GM19452 (cell line): ENCODE results near the gene DNAI2.

Experiments used
- ATAC-seq: cut with Tn5 transposase; IDR thresholded peaks from one replicate; pipeline ENCODE4 v1.9.1; 2021; ENCODE audit not compliant: unreplicated experiment

The DNAI2 gene

GRCh38 chr17:74274060-74274708 lies at the start of gene DNAI2:
Gene DNAI2, plus strand, starts transcription at chr17:74274234. Its CDS starts 7,584 bp downstream, at chr17:74281818.
- no peak for ATAC-seq

DNA sequence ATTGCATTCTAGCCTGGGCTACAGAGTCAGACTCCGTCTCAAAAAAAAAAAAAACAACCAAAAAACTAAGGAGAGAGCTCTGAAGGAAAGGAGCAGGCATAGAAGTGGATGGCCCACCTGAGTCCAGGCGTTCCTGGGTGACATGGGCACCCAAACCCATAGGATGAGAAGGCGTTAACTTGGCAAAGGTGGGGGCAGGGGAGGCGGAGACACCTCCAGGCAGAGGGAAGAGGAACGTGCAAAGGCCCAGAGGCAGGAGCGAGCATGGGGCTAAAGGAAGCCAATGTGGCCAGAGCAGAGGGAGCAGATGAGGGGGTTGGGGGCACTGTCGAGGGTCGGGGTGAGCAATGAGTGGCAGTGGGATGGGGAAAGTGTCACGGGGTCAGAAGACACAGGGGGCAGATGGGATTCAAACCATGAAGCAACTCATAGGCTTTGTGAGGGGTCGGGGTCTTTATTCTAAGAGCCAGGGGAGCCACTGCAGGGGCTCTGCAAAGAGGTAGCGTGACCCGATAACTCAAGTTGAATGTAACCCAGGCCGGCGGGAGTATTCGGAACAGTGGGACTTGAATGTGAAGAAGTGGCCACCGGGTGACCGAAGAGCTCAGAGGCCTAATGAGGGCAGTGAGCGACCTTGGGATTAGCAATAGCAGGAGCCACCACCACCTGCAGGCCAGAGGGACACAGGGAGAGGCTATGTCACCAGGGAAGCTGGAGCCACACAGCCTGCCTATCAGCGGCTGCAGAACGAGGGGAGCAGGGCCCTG lies 48.9 kb upstream of the DNAI2 start:
- no peak for ATAC-seq

GRCh38 chr17:74226252-74226651 lies 47.8 kb upstream of the DNAI2 start:
- no peak for ATAC-seq

DNA sequence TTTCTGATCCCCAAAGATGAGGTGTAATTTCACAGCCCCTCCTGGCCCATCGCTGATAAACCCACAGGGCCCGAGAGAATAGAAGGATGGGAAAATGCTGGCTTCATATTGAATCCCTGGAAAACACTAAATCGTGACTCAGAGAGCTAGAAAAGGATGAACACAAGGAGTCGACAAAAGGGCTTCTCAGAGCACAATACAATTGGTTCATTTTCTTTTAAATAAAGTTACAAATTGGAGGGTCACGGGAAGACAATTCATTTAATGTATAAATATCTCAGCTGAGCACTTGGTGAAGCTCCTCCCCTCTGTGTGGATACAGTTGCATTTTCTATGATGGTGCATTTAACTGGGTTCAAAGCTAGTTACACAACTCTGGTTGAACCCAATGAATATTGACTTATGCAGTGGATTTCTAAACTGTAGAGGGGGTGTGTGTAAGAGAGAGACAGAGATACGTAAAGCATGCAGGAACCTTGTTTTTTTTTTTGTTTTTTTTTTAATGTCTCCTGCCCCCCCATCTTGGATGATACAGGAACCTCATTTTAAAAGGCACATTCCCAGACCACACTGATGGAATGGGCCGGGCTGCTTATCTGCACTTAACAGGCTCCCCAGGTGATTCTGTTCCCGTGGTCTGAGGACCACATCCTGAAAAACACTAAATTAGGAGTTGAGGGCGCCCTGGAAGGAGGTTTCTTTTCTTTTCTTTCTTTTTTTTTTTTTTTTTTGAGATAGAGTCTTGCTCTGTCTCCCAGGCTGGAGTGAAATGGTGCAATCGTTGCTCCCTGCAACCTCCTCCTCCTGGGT lies 46.6 kb upstream of the DNAI2 start:
- ATAC-seq = no peak

DNA sequence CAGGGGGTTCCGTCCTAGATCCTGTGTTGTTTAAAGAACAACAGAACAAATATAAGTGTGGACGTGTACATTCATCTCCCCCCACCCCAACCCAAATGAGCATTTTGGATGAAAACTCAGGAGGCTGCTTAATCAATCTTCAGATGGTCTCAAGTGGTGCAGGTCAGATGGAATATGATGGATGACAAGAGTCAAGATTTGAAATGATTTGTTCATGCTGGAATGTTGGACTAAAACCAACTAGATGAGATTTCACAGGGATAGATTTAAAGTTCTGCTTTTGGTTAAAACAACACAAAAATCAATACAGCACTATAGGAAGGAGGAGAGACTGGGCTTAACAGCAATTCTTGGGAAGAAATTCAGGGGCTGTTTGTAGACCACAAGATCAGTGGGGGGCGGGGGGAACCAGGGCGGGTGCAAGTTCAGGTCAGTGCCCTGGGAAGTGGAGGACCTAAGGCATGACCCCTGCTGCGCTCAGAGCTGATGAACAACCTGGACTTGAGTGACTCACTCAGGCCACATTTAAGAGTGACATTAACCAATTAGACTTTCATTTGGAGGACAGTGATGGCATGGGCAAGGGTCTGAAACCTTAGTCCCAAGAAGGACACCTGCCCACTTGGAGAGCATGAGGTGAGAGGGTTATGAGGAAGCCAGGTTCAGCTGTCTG lies 45.6 kb upstream of the DNAI2 start:
- ATAC-seq = no peak

DNA sequence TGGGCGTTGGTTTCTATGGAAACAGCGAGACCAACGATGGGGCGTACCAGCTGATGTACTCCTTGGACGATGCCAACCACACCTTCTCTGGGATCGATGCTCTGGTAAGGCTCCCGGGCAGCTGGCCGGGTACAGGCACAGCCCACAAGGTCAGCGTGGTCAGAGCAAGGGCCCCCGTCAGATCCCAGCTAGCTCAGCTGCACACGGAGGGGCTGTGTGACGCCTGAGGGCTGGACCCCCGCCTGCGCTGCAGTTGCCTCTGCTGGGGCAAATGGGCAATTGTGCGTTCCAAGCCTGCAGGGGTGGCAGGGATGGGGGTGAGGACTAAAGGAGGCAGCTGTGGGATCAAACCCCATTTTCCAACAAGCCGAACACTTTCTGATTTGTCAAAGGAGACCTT lies 43.1 kb upstream of the DNAI2 start:
- ATAC-seq = no peak

DNA sequence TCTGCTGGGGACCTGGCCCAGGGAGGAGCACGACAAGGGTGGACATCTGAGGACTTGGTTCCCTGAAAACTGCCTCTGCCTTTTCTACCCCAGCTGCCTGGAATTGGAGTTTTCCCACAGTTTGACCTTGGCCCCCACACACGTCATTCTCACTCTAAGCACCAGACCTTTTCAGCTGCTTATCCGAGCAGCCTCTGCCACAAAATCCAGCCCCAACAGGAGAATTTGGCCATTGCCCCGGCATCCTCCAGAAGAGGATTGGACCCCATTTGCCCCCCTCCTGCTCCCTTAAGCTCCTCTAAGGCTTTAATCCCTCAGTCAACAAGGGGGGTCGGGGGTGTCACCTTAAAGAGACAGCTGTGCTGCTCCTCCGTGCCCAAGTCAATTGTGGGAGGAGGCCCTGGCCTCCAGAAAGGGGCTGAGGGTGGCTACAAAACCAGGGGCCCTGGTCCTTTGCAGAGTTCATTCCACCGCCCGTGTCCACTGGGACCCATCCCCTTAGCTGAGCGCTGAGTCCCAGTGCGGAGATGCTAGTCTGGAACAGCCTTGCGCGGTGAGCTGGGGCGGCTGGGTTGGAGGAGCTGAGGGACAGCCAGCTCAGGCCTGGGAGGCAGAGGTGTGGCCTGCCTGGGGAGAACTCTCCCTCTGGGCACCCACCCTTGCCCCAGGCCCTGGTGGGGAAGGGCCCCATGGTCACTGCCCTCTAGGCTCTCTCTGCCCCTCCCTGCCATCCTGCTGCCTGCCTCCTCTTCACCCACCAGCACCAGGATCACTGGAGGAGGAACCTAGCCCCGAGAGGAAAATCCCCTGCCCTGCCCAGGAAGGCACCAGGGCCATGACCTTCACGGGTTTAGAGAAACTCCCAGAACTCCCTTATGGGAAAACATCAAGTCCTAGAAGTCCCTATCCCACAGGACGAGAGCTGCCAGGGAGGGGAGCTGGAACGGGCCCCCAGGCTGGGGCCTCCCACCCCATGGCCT lies 41.8 kb upstream of the DNAI2 start:
- ATAC-seq = no peak

GRCh38 chr17:74233937-74234336 lies 40.1 kb upstream of the DNAI2 start:
- ATAC-seq = no peak

DNA sequence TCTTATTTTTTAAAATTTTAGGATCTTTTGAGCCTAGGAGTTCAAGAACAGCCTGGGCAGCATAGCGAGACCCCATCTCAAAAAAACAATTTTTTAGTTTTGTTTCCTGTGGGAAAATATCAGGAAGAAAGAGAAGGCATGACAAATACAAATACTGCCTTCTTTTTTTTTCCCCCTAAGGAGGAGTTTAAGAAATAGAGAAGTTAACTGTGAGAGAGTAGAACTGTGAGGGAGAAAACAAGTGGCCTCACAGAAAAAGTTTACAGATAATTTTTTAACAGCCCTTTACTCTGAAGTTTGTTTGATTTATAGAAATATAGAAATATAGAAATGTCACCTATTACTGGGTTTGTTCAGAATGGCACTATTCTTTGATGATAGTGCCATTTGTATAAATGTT lies 39.5 kb upstream of the DNAI2 start:
- ATAC-seq = no peak

DNA sequence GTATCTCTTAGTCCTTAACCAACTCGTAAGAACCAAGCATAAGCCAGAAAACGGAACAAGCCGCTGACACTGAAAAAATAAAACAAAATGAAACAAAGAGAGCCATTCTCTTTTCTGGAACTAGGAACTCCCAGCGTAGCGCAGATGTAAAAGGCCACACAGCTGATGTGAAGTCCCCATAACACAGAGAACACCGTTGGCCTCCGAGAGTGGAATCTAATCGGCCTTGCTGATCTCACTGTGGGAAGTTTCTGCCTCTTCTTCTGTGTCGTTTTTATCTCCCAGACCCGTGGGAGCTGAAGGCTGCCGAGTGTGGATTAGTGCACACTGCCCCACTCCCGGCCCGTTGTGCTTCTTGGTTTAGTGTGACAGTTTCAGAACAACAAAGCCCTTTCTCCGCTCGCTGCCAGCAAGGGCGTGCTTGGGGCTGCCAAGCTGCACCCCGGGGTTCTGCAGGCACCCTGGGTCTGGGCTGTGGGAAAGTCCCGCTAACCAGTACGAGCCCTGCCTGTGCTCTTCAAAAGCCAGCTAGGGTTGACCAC lies 38.9 kb upstream of the DNAI2 start:
- no peak for ATAC-seq

DNA sequence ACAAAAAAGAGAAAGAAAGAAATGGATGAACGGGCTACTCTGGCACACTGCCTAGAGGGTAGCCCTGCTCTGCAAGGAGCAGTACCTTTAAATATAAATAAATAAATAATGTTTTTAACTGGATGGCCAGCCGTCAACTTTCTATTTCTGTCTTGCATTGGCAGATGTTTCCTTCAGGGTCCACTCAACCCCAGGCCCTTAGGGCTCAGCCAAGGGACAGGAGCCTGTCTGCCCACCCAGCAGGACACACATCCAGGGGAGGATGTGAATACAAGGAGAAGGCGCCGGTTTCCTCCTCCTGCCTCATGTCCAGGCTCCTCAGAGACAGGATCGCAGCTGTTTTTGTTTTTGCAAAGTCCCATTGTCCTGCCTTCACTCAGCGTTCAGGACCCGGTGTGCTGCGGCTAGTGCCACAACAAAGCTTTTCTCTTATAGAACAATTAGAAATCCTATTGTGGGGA lies 38.1 kb upstream of the DNAI2 start:
- ATAC-seq = no peak

- ATAC-seq = no peak
Observed at GRCh38 chr17:74237321-74237720, 36.7 kb upstream of the DNAI2 start.

DNA sequence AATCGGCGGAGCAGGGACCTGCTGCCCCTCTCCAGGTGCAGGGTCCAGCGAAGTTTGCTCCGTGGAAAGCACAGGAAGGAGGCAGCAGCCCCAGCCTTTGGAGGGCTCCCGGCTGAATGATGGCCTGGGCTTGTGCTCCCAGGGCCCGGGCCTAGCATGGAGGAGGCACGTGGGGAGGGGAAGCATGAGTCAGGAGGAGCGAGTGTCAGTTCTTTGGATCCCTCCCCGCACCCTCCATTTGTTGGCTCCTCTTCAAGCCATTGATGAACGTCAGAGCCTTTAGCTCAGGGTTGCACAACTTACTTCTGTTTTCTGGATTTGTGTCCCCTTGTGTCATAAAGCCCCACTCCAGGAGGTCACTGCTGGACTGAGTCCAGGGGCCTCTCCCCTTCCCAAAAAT lies 34.9 kb upstream of the DNAI2 start:
- no peak for ATAC-seq

DNA sequence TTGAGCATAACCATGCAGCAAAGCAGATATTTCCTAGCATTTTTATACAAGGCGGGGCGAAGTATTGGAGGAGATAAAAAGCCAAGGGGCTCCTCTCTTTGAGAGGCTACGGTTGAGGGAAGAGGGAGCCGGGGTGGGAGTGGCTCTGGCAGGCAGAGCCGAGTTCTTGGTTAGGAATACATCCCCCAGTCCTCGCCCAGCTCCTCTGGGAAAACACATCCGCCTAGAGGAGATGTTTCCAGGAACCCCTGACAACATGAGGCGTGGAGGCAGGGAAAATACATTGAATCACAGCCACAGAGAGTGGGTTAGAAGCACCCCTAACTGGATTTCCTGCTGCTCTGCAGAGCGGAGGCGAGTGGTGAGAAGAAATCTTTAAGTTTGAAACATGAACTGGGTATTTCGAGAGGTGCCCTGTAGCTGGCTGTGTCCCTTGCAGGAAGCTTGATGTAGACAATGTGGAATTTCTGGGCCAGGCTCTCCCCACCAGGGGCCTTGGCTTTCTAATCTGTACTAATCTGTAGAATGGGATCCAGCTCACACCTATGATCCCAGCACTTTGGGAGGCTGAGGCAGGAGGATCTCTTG lies 33.3 kb upstream of the DNAI2 start:
- no peak for ATAC-seq

GRCh38 chr17:74241431-74241830 lies 32.6 kb upstream of the DNAI2 start:
- no peak for ATAC-seq

- ATAC-seq = no peak
Observed at GRCh38 chr17:74241847-74242246, 32.2 kb upstream of the DNAI2 start.

- no peak for ATAC-seq
Observed at GRCh38 chr17:74243013-74243755, 30.9 kb upstream of the DNAI2 start.

DNA sequence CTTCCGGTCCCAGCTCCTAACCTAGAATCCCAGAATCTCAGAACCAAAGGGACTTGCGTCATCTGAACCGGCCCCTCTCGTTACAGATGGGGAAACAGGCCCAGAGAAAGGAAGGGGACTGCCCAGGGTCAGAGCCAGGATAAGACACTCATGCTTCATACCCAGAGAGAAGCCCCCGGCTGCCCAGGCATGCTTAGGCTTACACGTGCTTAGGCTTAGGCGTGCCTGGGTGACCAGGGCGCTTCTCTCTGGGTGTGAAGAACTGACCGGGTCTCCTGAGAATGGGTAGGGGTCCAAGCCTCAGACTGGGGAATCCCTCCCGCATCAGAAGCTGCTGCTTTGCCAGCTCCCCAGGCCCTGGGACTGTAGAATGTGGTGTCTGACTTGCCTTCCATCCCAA lies 29.9 kb upstream of the DNAI2 start:
- no peak for ATAC-seq

- ATAC-seq = no peak
Observed at GRCh38 chr17:74244548-74244947, 29.5 kb upstream of the DNAI2 start.
